NB4 (cell line): ENCODE results near the gene TAF1C.

Source experiments
- MYC ChIP-seq: IDR thresholded peaks from 2 replicates; pipeline ENCODE4 v1.6.1; 2011; ENCODE audit warnings: low read depth, low read length
- POLR2A ChIP-seq: IDR thresholded peaks from 2 replicates; pipeline ENCODE4 v1.6.1; 2011; ENCODE audit warnings: mild to moderate bottlenecking; ENCODE audit not compliant: insufficient read length; ENCODE audit errors: extremely low read depth
- TF ChIP-seq, protein P1 (sequence below): IDR thresholded peaks from one replicate; pipeline ENCODE4 v1.5.1; 2012; ENCODE audit warnings: low read depth, low read length

DNA sequence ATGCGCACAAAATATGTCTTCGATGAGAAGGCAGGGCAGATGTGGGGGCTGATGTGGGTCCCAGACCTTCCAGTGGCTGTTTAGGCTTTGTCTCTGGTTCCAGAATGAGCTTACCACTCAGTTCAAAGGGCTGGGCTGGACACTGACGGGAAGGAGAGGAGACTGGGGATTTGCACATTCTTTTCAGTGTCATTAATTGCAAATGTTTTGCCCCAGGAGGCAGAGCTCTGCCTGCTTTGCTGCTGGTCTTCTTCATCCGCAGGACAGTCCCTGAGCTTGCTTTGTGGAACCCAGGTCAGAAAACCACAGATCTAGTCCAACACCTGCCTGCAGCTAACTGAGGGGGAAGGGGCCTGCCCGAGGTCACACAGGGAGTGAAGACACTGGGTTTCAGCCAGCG is 32.1 kb upstream of the TAF1C start:
- TF ChIP-seq, protein P1, sequence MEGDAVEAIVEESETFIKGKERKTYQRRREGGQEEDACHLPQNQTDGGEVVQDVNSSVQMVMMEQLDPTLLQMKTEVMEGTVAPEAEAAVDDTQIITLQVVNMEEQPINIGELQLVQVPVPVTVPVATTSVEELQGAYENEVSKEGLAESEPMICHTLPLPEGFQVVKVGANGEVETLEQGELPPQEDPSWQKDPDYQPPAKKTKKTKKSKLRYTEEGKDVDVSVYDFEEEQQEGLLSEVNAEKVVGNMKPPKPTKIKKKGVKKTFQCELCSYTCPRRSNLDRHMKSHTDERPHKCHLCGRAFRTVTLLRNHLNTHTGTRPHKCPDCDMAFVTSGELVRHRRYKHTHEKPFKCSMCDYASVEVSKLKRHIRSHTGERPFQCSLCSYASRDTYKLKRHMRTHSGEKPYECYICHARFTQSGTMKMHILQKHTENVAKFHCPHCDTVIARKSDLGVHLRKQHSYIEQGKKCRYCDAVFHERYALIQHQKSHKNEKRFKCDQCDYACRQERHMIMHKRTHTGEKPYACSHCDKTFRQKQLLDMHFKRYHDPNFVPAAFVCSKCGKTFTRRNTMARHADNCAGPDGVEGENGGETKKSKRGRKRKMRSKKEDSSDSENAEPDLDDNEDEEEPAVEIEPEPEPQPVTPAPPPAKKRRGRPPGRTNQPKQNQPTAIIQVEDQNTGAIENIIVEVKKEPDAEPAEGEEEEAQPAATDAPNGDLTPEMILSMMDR = no peak
- TF ChIP-seq MYC (no peak), POLR2A (no peak)
